ENCODE data around the gene KRCC1. TPM values are rescaled to one million over a fixed set of nuclear protein-coding genes. Genes with fewer than 3 reads are reported as not detected.
"Not testable (repeated sequence)": the region's sequence is repeated elsewhere in the genome, so short reads cannot be mapped to it uniquely, and the experiment has no call there.

The KRCC1 gene
- polyA plus RNA-seq, 12 donors: 33.2 to 47.6 (median 40.3) TPM; not detected in 1

GRCh38 chr2:88049622-88050021 is 6.0 kb downstream of the KRCC1 start:
- DNase-seq: no peak

DNA sequence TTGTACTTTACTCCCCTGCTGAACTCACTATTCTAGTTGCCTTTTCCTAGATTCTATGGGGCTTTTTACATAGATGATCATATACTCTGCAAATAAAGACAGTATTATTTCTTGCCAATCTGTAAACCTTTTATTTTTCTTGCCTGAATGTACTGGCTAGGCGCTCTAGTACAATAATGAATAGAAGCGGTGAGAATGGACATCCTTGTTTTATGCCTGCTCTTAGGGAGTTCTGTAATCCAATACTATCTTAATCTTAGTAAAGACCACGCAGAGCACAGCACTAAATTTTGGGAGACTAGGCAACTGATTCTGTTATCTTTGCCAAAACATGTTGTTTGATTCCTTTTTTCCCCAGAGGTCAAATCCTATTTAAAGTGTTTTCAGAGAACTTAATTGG is 7.0 kb downstream of the KRCC1 start:
- DNase-seq: no peak

- not testable (repeated sequence) for DNase-seq
These were observed 10.0 kb downstream of the KRCC1 start for GRCh38 chr2:88045561-88045960.

- no peak for DNase-seq
These were observed 13.1 kb downstream of the KRCC1 start for GRCh38 chr2:88042476-88042875.

DNA sequence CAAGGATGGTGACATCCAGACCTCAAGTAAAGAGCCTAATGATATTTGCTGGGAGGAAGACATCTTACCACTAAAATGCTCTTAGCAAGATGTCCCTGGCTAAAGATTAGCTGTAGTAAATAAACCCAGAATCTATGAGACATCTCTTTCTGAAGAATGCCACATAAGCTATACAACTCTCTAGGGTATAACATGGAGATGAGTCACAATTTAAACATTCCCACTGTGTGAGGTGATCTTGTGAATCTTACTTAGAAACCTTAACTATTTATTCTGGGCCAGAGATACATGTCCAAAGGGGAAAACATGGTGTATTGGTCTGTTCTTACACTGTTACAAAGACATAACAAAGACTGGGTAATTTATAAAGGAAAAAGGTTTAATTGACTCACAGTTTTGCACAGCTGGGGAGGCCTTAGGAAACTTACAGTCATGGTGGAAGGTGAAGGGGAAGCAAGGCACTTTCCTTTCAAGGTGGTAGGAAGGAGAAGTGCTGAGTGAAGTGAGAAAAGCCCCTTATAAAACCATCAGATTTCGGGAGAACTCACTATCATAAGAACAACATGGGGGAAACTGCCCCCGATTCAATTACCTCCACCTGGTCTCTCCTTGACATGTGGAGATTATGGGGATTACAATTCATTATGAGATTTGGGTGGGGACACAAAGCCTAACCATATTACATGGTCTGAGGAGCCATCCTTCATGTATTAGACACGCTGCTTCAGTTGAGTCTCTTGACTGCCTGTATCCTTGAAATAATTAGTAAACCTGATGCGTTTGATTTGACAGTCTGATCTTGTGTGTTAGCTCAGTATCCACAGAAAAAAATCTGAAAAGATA is 17.1 kb downstream of the KRCC1 start:
- DNase-seq: no peak

DNA sequence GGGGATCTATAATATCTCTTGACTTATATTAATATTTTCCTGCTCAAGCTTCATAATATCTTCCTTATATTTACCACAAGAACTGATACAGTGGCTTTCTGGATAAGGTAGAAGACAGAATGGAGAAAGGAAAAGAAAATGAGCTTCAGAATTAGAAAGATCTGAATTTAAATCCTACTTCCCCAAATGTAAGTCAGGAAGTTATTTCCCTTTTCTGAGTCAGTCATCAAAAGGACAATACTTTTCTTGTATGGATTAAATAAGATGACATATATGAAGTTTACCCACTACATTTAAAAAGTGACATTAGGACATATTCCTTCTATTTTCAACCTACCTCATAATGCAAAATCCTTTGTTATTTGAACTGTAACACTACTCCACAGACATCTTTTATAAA is 19.0 kb downstream of the KRCC1 start:
- DNase-seq: no peak

DNA sequence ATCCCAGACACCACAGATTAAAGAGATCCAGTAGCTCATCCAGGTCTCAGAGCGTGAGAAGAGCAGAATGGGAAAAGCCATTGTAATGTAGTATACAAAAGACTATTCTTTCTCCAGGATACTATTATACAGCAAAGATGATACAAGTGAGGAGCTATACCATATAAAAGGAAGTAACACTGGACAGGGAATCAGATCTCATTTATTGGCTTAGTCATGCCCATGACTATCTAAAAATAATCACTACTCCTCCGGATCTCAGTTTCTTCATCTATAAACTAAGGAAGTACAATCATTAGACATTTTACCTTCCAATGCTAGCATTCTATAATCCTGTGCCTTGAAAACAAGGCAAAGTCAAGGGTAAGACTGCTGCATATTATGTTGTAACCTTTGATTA is 19.4 kb downstream of the KRCC1 start:
- no peak for DNase-seq

DNA sequence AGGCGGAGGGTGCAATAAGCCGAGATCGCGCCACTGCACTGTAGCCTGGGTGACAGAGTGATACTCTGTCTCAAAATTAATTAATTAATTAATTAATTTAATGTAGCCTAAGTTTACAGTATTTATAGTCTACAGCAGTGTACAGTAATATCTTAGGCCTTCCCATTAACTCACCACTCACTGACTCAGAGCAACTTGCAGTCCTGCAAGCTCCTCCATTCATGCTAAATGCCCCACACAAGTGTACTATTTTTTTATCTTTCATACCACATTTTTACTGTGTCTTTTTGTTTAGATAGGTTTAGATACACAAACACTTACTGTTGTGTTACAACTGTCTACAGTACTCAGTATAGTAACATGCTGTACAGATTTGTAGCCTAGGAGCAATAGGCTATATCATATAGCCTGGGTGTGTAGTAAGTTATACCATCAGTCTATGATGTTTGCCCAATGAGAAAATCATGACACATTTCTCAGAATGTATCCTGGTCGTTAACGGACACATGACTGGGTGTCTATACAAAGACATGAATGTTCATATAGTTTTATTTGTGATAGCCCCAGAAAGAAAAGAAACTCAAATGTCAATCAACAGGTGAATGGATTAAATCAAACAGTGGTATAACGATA is 23.4 kb downstream of the KRCC1 start:
- no peak for DNase-seq

- DNase-seq: no peak
These were observed 26.7 kb downstream of the KRCC1 start for GRCh38 chr2:88028931-88029330.

- DNase-seq: no peak
These were observed 27.7 kb downstream of the KRCC1 start for GRCh38 chr2:88027697-88028389.

DNA sequence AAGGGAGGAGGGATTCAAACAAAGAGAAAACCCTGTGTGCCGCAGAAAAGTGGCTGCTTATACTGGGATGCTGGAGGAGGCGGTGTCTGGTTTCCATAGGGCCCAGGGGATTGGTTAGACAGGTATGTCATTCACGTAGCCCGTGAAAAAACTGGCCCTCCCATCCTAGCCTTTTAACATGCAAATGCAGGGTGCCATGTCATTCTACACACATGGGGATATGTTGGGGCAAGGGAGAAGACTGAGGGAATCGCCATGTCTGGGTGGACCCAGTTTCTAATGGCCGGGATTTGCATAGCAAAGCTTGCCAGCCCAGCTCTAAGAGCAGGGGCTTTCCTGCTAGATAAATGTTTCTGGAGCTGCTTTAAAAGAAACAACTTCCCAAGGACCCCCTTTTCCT is 31.1 kb downstream of the KRCC1 start:
- no peak for DNase-seq

DNA sequence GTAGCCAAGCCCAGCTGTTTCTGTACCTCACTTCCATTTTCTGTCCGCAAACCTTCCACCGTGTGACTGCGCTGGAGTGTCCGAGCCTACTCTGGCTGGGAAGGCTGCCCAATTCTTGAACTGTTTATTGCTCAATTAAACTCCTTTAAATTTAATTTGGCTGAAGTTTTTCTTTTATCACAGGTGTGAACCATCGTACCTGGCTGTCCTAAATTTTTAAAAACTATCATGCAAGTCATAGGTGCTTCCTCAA is 33.0 kb downstream of the KRCC1 start:
- no peak for DNase-seq

- no peak for DNase-seq
These were observed 35.6 kb downstream of the KRCC1 start for GRCh38 chr2:88019985-88020384.

DNA sequence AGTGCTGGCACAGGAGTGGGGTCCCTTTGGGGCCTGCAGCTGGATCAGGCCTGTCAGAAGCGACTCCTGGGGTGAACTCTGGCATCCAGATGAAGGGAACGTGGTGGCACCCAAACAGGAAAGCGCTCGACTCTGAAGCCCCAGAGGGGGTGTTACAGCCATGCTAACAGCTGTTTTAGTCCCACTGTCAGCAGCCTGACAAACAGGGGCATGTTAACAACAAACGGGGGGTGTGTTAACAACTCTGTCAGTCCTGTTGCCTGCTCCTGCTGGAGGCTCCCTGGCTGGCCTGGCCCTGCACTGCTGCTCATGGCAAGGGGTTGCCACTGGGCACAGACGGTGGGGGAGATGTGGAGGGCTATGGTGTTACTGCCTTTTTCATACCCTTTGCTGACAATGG is 36.7 kb downstream of the KRCC1 start:
- DNase-seq: no peak

DNA sequence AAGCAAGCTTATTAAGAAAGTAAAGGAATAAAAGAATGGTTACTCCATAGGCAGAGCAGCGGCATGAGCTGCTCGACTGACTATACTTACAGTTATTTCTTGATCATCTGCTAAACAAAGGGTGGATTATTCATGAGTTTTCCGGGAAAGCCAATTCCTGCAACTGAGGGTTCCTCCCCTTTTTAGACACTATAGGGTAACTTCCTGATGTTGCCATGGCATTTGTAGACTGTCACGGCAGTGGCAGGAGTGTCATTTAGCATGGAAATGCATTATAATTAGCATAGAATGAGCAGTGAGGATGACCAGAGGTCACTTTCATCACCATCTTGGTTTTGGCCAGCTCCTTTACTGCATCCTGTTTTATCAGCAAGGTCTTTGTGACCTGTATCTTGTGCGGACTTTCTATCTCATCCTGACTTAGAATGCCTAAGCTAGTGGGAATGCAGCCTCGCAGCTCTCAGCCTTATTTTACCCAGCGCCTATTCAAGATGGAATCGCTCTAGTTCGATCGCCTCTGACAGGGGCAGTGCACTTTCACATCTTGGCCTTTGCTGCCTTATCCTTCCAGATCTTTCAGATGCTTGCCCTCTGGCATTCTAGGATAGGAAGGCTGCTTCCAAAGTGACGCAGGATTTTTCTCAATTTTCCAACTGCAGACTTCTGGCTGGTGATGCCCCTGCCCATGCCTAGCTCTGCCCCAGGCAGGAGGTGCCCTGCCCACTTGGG is 37.3 kb downstream of the KRCC1 start:
- not testable (repeated sequence) for DNase-seq

GRCh38 chr2:88017780-88018038 is 37.9 kb downstream of the KRCC1 start:
- DNase-seq: not testable (repeated sequence)

- peak; percentile 6 for DNase-seq
These were observed 38.4 kb downstream of the KRCC1 start for GRCh38 chr2:88016960-88017779.

DNA sequence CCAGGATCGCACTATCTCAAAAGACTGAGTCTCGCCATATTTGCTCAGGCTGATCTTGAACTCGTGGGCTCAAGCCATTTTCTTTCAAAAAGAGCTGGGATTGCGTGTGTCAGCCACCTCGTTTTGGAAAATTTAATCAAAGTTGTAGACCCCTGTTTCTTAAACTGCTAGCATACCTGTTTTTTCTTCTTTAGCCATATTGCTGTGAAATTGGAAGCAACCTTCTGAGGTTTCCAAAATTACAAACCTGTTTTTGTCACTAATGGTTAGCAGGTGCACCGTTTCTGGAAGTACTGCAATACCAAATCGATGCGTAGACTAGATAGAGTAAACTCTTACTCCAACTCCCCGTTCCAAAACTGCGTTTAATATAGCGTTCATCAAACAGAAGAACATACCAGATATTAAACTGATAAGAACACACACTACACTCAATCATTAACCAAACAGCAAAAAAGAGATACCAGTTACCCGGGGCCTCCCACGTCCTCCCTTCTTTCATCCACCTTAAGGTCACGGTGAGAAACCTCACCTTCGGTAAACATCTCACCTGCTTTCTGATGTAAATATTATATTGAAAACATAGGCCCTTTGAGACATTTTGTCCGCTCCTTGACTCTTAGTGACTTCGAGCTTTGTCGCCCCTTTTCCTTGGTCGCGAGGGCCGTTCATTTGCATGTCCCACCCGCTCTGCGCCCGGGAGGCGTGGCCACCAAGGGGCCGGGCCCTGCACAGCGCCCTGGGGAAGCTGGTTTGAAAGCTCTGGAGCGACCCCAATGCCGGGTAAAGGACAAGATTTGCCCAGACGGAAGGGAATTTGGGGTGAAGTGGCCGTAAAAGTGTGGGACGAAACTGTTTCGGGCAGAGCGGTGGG is 39.3 kb downstream of the KRCC1 start, which contains the start of gene RNU2-63P:
TSS of gene RNU2-63P (minus strand) at position 462 of the 874 bp plus-strand sequence.
- DNase-seq: peak; percentile 77

- DNase-seq: no peak
These were observed 44.6 kb downstream of the KRCC1 start for GRCh38 chr2:88011011-88011410.

GRCh38 chr2:88010136-88010535 is 45.4 kb downstream of the KRCC1 start:
- no peak for DNase-seq

Measured in muscle of arm (tissue), 12 donors.